EL (cell line): ENCODE data around the gene ZNF142.
A peak's percentile ranks its signal among the peaks of the same experiment; 100 is the strongest.

ENCODE experiments used
- DNase-seq: peaks from one replicate; pipeline ENCODE4 v3.0.0-alpha.2; 2016

ZNF142 gene

GRCh38 chr2:218659258-218659987 lies at the start of gene ZNF142, which contains the start of gene BCS1L:
TSS of gene ZNF142 (minus strand) at chr2:218659623. CDS start at chr2:218656429, 3,194 bp downstream.
TSS of gene BCS1L (plus strand) at chr2:218659683. CDS start at chr2:218660988, 1,305 bp downstream.
- DNase-seq = peak; percentile 89

- DNase-seq = no peak
Measured at GRCh38 chr2:218708086-218708485, 48.7 kb upstream of the ZNF142 start.

- no peak for DNase-seq
Measured at GRCh38 chr2:218703341-218703740, 43.9 kb upstream of the ZNF142 start.

- DNase-seq = no peak
Measured at GRCh38 chr2:218701806-218702205, 42.4 kb upstream of the ZNF142 start.

- DNase-seq = no peak
Measured at GRCh38 chr2:218698885-218699284, 39.5 kb upstream of the ZNF142 start.

- peak; percentile 57 for DNase-seq
Measured at GRCh38 chr2:218694405-218695145, 35.2 kb upstream of the ZNF142 start.

- DNase-seq = peak; percentile 37
Measured at GRCh38 chr2:218691234-218691633, 31.8 kb upstream of the ZNF142 start.

GRCh38 chr2:218687400-218688060 lies 28.1 kb upstream of the ZNF142 start:
- DNase-seq = peak; percentile 76

GRCh38 chr2:218680061-218680460 lies 20.6 kb upstream of the ZNF142 start:
- no peak for DNase-seq

GRCh38 chr2:218679119-218679518 lies 19.7 kb upstream of the ZNF142 start:
- peak; percentile 46 for DNase-seq

GRCh38 chr2:218671654-218672566 lies 12.5 kb upstream of the ZNF142 start, which contains the start of the genes RNF25 and STK36:
TSS of gene RNF25 (minus strand) at chr2:218672002. CDS start at chr2:218671970, 32 bp downstream.
TSS of gene STK36 (plus strand) at chr2:218672086. CDS start at chr2:218672830, 744 bp downstream.
- DNase-seq = peak; percentile 92

- DNase-seq = peak; percentile 41
Measured at GRCh38 chr2:218671097-218671653, 11.8 kb upstream of the ZNF142 start.

GRCh38 chr2:218664653-218665052 lies 5.2 kb upstream of the ZNF142 start:
- no peak for DNase-seq

- no peak for DNase-seq
Measured at GRCh38 chr2:218663901-218664300, 4.5 kb upstream of the ZNF142 start.

GRCh38 chr2:218662827-218663226 lies 3.4 kb upstream of the ZNF142 start:
- DNase-seq = no peak

- no peak for DNase-seq
Measured at GRCh38 chr2:218662377-218662776, 3.0 kb upstream of the ZNF142 start.

GRCh38 chr2:218659988-218660358 lies 550 bp upstream of the ZNF142 start:
- DNase-seq = no peak

- DNase-seq = peak; percentile 52
Measured at GRCh38 chr2:218658671-218659257, 659 bp downstream of the ZNF142 start.

GRCh38 chr2:218655751-218656150 lies 3.7 kb downstream of the ZNF142 start:
- DNase-seq = no peak

- no peak for DNase-seq
Measured at GRCh38 chr2:218648787-218649100, 10.7 kb downstream of the ZNF142 start.

GRCh38 chr2:218648088-218648786 lies 11.2 kb downstream of the ZNF142 start:
- peak; percentile 64 for DNase-seq
